Esophagus squamous epithelium (tissue), 5 donors: ENCODE data around the gene CD53. TPM values are rescaled to one million over a fixed set of nuclear protein-coding genes. Genes with fewer than 3 reads are reported as not detected.

Experiments used
- DNase-seq: peaks from one replicate; lab custom pipeline; 2025; lab: John Stamatoyannopoulos, UW
- H3K27ac ChIP-seq, 4 donors: fragments of 200-600 bp; sonication (generic); one replicate each; pipeline ENCODE4 v1.5.1; 2016 to 2019; ENCODE audit warnings: mild to moderate bottlenecking in 1 of 4
- H3K27me3 ChIP-seq, 4 donors: fragments of 200-600 bp; sonication (generic); 1 replicate in 3 of 4; 2 replicates in 1 of 4; pipeline versions ENCODE4 v1.5.1 to v1.6.0; 2017 to 2021; ENCODE audit warnings: antibody characterized with exemption in 1 of 4
- H3K36me3 ChIP-seq, 3 donors: fragments of 200-600 bp; sonication (generic); one replicate each; pipeline ENCODE4 v1.5.1; 2016 to 2019
- H3K4me1 ChIP-seq, 3 donors: fragments of 200-600 bp; sonication (generic); one replicate each; pipeline ENCODE4 v1.5.1; 2017 to 2019
- H3K4me3 ChIP-seq, 4 donors: fragments of 200-600 bp; sonication (generic); 1 replicate in 3 of 4; 2 replicates in 1 of 4; pipeline ENCODE4 v1.5.1; 2016 to 2019; ENCODE audit warnings: mild to moderate bottlenecking in 2 of 4, moderate library complexity in 1 of 4
- H3K9me3 ChIP-seq, 3 donors: fragments of 200-600 bp; sonication (generic); one replicate each; pipeline ENCODE4 v1.5.1; 2016 to 2019
- CTCF ChIP-seq, 6 experiments: fragments of 450-650 bp in 4 of 6; fragments of 200-600 bp in 2 of 6; sonication (generic) in 2 of 6; IDR thresholded peaks; one replicate each; pipeline ENCODE4 v1.5.1; 2016 to 2019; ENCODE audit warnings: antibody characterized with exemption in 6 of 6, mild to moderate bottlenecking in 4 of 6, moderate library complexity in 4 of 6
- POLR2A ChIP-seq, 4 donors: fragments of 450-650 bp; IDR thresholded peaks; one replicate each; pipeline ENCODE4 v1.6.1; 2017; ENCODE audit warnings: antibody characterized with exemption in 4 of 4, mild to moderate bottlenecking in 4 of 4, moderate library complexity in 3 of 4
- WGBS, 2 donors: methylation state at CpG; one replicate each; pipeline ENCODE4 v1.1.5; 2018; 5-methylcytosine and 5-hydroxymethylcytosine counted together
- intact Hi-C: fragments of 100-400 bp; cut with DNase I; formaldehyde crosslinking; loops from one replicate; pipeline ENCODE4 v1.15.0; 2022
- total RNA-seq, 4 donors: library from RNA; depleted of rRNA; stranded (reverse); fragments of >200 nt; gene quantifications; one replicate each; pipeline ENCODE4 v1.1.0, GENCODE V29; 2016
- donor health status: DM: yes; HTN: yes; CAD: no.

CD53 gene
- total RNA-seq, 4 donors from 2014 or later = 6.6 to 31.1 (median 17.7) TPM

GRCh38 chr1:110850145-110850544 lies 22.8 kb upstream of the CD53 start:
- intact Hi-C loops = no loop called here
- Histone ChIP-seq H3K4me3 (no peak overlapping the region), H3K27ac (no peak overlapping the region), H3K27me3 (peaks cover 0 to 4% (median 0%) of the 10 kb centered on the region in 4 donors), H3K4me1 (no peaks in the 10 kb centered on the region), H3K9me3 (no peaks in the 10 kb centered on the region), H3K36me3 (no peaks in the 10 kb centered on the region)
- 36 to 66% methylated on average over 2 of the region's 2 CpGs for WGBS, 2 donors
- TF ChIP-seq CTCF (IDR thresholded peaks at IDR 0.05) (no peak), POLR2A (IDR thresholded peaks at IDR 0.05) (no peak)
- DNase-seq = no peak

GRCh38 chr1:110850627-110851026 lies 22.3 kb upstream of the CD53 start:
- peaks cover 0 to 4% (median 0%) of the 10 kb centered on the region in 4 donors for H3K27me3 ChIP-seq
- intact Hi-C loops = no loop called here
- WGBS, 2 donors = 52 to 64% methylated on average over 1 of the region's 1 CpG
- H3K36me3 ChIP-seq = no peaks in the 10 kb centered on the region
- no peak for DNase-seq
- H3K4me1 ChIP-seq = no peaks in the 10 kb centered on the region
- TF ChIP-seq CTCF (IDR thresholded peaks at IDR 0.05) (no peak), POLR2A (IDR thresholded peaks at IDR 0.05) (no peak)
- H3K27ac ChIP-seq = no peak overlapping the region
- no peaks in the 10 kb centered on the region for H3K9me3 ChIP-seq
- no peak overlapping the region for H3K4me3 ChIP-seq

GRCh38 chr1:110853135-110853534 lies 19.8 kb upstream of the CD53 start:
- intact Hi-C loops = no loop called here
- H3K4me1 ChIP-seq = no peaks in the 10 kb centered on the region
- WGBS, 2 donors = 49 to 78% methylated on average over 3 of the region's 3 CpGs
- H3K27ac ChIP-seq = no peak overlapping the region
- no peak for TF ChIP-seq CTCF (IDR thresholded peaks at IDR 0.05)
- TF ChIP-seq POLR2A (IDR thresholded peaks at IDR 0.05) = no peak
- no peaks in the 10 kb centered on the region for H3K36me3 ChIP-seq
- H3K9me3 ChIP-seq = no peaks in the 10 kb centered on the region
- peaks cover 0 to 4% (median 0%) of the 10 kb centered on the region in 4 donors for H3K27me3 ChIP-seq
- no peak for DNase-seq
- H3K4me3 ChIP-seq = no peak overlapping the region

GRCh38 chr1:110856410-110856809 lies 16.5 kb upstream of the CD53 start:
- intact Hi-C loops = no loop called here
- Histone ChIP-seq H3K27ac (no peak overlapping the region), H3K27me3 (peaks cover 0 to 4% (median 0%) of the 10 kb centered on the region in 4 donors), H3K4me1 (no peaks in the 10 kb centered on the region), H3K4me3 (no peak overlapping the region), H3K9me3 (no peaks in the 10 kb centered on the region), H3K36me3 (no peaks in the 10 kb centered on the region)
- TF ChIP-seq POLR2A (IDR thresholded peaks at IDR 0.05) (no peak), CTCF (IDR thresholded peaks at IDR 0.05) (no peak)
- DNase-seq = no peak
- WGBS, 2 donors = 38 to 45% methylated on average over 2 of the region's 2 CpGs

GRCh38 chr1:110857964-110858948 lies 14.7 kb upstream of the CD53 start:
- Histone ChIP-seq H3K9me3 (no peaks in the 10 kb centered on the region), H3K4me3 (no peak overlapping the region), H3K36me3 (no peaks in the 10 kb centered on the region), H3K4me1 (no peaks in the 10 kb centered on the region), H3K27ac (no peak overlapping the region), H3K27me3 (no peaks in the 10 kb centered on the region)
- WGBS, 2 donors = 39 to 50% methylated on average over 6 to 7 of the region's 7 CpGs
- TF ChIP-seq POLR2A (IDR thresholded peaks at IDR 0.05) = no peak
- TF ChIP-seq CTCF (IDR thresholded peaks at IDR 0.05) = no peak
- no peak for DNase-seq
- intact Hi-C loops = no loop called here
